ENCODE measurements around the gene TNNC1.

- TF ChIP-seq CTCF (IDR thresholded peaks at IDR 0.05; ENCODE audit: low read depth, low read length) (no peak), EZH2phosphoT487 (IDR thresholded peaks at IDR 0.05; ENCODE audit: low read depth) (no peak)
Measured at GRCh38 chr3:52470920-52471319, 17.1 kb upstream of the TNNC1 start.

All from OCI-LY3 (cell line).